Measurements from ENCODE around the gene RNF32.

GRCh38 chr7:156693627-156694026 is 53.1 kb downstream of the RNF32 start:
- TF ChIP-seq CTCF (IDR thresholded peaks at IDR 0.05): no peak
- TF ChIP-seq POLR2A (IDR thresholded peaks at IDR 0.05): no peak
